ENCODE results near the gene NUDT4.

GRCh38 chr12:93422050-93422449, 44.3 kb downstream of the NUDT4 start:
- TF ChIP-seq CTCF (IDR thresholded peaks at IDR 0.05) (no peak), POLR2A (IDR thresholded peaks at IDR 0.05) (no peak)

All from testis (tissue), 2 donors.